Motor neuron (in vitro differentiated cells): ENCODE data around the gene MUC6. TPM values are rescaled to one million over a fixed set of nuclear protein-coding genes. Genes with fewer than 3 reads are reported as not detected.

Experiments used
- ATAC-seq, 8 experiments: fragments of 200-7000 bp; cut with Tn5 transposase; replicated peaks in 6 of 8; 2 replicates each; pipeline ENCODE4 v1.8.0; 2021; ENCODE audit warnings: mild to moderate bottlenecking in 8 of 8, moderate library complexity in 8 of 8
- H3K27ac ChIP-seq, 2 donors: fragments of 250-450 bp; sonication (Bioruptor Pico); 2 replicates each; pipeline ENCODE4 v1.9.0; 2021; ENCODE audit warnings: antibody characterized with exemption in 2 of 2, mild to moderate bottlenecking in 2 of 2, moderate library complexity in 1 of 2
- H3K4me1 ChIP-seq, 2 donors: fragments of 250-450 bp; sonication (Bioruptor Pico); replicated peaks in 1 of 2; 2 replicates each; pipeline ENCODE4 v1.6.1; 2021; ENCODE audit warnings: antibody characterized with exemption in 2 of 2, mild to moderate bottlenecking in 2 of 2, moderate library complexity in 1 of 2
- H3K4me3 ChIP-seq, 5 donors: fragments of 250-450 bp; sonication (Bioruptor Pico); 2 replicates each; pipeline ENCODE4 v1.9.0; 2021; ENCODE audit warnings: antibody characterized with exemption in 5 of 5, mild to moderate bottlenecking in 5 of 5, moderate library complexity in 4 of 5
- WGBS, 10 experiments: fragments of 450-650 bp; shearing (Covaris generic); methylation state at CpG; one replicate each; pipeline ENCODE4 v1.0.0; 2022; 5-methylcytosine and 5-hydroxymethylcytosine counted together
- in situ Hi-C, 9 experiments: fragments of 400-800 bp; cut with MboI; loops; one replicate each; pipeline ENCODE4 v1.15.0; 2021; ENCODE audit warnings: low sequenced_read_pairs in 9 of 9, low pct_unique_long_range_greater_than_20kb in 2 of 9; ENCODE audit not compliant: unreplicated experiment in 9 of 9
- total RNA-seq, 8 experiments: library from RNA; unstranded; fragments of 300-600 nt; gene quantifications; 2 replicates each; pipeline versions ENCODE4 v1.2.3 to v1.2.4, GENCODE V29; 2022

The MUC6 gene
- total RNA-seq, 8 experiments from 2014 or later = under 0.01 to 1.9 (median 0.82) TPM

- Histone ChIP-seq H3K4me1 (peaks cover 0 to 23% of the 10 kb centered on the region in 2 donors), H3K4me3 (no peak overlapping the region), H3K27ac (no peak overlapping the region)
- 80 to 90% methylated on average over 1 to 2 of the region's 11 CpGs; no CpG with 5 or more reads in 8 of the 10 experiments for WGBS, 10 experiments
- peak in 1 of 8 experiments; percentile 61 for ATAC-seq
- in situ Hi-C loops = no loop called here
These were observed 27.7 kb downstream of the MUC6 start for GRCh38 chr11:1008803-1009145.

- Histone ChIP-seq H3K27ac (no peak overlapping the region), H3K4me3 (no peak overlapping the region), H3K4me1 (peaks cover 0 to 23% of the 10 kb centered on the region in 2 donors)
- ATAC-seq = peak in 1 of 8 experiments; percentile 69
- in situ Hi-C loops = no loop called here
- 85 to 100% (median 95%) methylated on average over 4 to 23 of the region's 38 CpGs; no CpG with 5 or more reads in 3 of the 10 experiments for WGBS, 10 experiments
These were observed 28.3 kb downstream of the MUC6 start for GRCh38 chr11:1008001-1008802.

GRCh38 chr11:1007279-1007678, 29.2 kb downstream of the MUC6 start:
- in situ Hi-C loops = no loop called here
- no peak overlapping the region for H3K4me3 ChIP-seq
- no peak for ATAC-seq
- WGBS, 10 experiments = 87 to 100% (median 100%) methylated on average over 2 to 7 of the region's 10 CpGs; no CpG with 5 or more reads in 5 of the 10 experiments
- peak overlapping the region in 1 of 2 donors; percentile 61 for H3K27ac ChIP-seq
- H3K4me1 ChIP-seq = peaks cover 0 to 23% of the 10 kb centered on the region in 2 donors

DNA sequence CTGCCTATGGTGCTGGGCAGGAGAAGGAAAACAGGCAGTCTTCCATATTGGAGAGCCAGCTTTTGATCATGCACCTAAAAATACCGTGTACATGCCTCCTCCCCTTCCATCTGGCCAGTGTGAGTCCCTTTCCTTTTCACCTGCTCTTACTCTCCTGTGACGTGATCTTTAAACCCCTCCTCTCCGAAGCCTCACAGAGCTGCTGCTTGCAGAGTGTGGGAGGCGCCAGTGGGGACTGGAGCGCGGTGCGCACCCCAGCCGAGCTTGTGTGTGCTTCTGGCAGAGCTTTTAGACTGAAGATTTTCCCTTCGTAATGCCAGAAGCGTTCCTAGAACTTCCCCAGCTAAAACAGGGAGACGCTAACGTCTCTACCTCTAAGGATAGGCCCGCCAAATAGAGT, 29.8 kb downstream of the MUC6 start:
- Histone ChIP-seq H3K4me3 (no peak overlapping the region), H3K27ac (peak overlapping the region in 1 of 2 donors; percentile 61), H3K4me1 (peaks cover 0 to 23% of the 10 kb centered on the region in 2 donors)
- peak in 5 of 8 experiments; percentile 4 to 59 (median 55) for ATAC-seq
- WGBS, 10 experiments = 79 to 100% (median 88%) methylated on average over 3 to 8 of the region's 13 CpGs; no CpG with 5 or more reads in 2 of the 10 experiments
- in situ Hi-C loops = no loop called here

GRCh38 chr11:1005928-1006327, 30.6 kb downstream of the MUC6 start:
- WGBS, 10 experiments = 74 to 100% (median 80%) methylated on average over 2 to 6 of the region's 21 CpGs; no CpG with 5 or more reads in 5 of the 10 experiments
- in situ Hi-C loops = no loop called here
- Histone ChIP-seq H3K4me1 (peaks cover 0 to 30% of the 10 kb centered on the region in 2 donors), H3K4me3 (no peak overlapping the region), H3K27ac (peak overlapping the region in 1 of 2 donors; percentile 61)
- ATAC-seq = peak; percentile 54 to 96 (median 94)

- in situ Hi-C loops = no loop called here
- H3K27ac ChIP-seq = no peak overlapping the region
- 87 to 100% (median 95%) methylated on average over 1 to 9 of the region's 20 CpGs; no CpG with 5 or more reads in 4 of the 10 experiments for WGBS, 10 experiments
- H3K4me1 ChIP-seq = peaks cover 0 to 40% of the 10 kb centered on the region in 2 donors
- no peak for ATAC-seq
- no peak overlapping the region for H3K4me3 ChIP-seq
These were observed 33.4 kb downstream of the MUC6 start for GRCh38 chr11:1003159-1003558.

GRCh38 chr11:1002406-1002984, 34.0 kb downstream of the MUC6 start:
- Histone ChIP-seq H3K4me3 (no peak overlapping the region), H3K4me1 (peaks cover 0 to 43% of the 10 kb centered on the region in 2 donors), H3K27ac (no peak overlapping the region)
- WGBS, 10 experiments = 100% methylated on average over 2 of the region's 20 CpGs; no CpG with 5 or more reads in 9 of the 10 experiments
- in situ Hi-C loops = no loop called here
- ATAC-seq = no peak

DNA sequence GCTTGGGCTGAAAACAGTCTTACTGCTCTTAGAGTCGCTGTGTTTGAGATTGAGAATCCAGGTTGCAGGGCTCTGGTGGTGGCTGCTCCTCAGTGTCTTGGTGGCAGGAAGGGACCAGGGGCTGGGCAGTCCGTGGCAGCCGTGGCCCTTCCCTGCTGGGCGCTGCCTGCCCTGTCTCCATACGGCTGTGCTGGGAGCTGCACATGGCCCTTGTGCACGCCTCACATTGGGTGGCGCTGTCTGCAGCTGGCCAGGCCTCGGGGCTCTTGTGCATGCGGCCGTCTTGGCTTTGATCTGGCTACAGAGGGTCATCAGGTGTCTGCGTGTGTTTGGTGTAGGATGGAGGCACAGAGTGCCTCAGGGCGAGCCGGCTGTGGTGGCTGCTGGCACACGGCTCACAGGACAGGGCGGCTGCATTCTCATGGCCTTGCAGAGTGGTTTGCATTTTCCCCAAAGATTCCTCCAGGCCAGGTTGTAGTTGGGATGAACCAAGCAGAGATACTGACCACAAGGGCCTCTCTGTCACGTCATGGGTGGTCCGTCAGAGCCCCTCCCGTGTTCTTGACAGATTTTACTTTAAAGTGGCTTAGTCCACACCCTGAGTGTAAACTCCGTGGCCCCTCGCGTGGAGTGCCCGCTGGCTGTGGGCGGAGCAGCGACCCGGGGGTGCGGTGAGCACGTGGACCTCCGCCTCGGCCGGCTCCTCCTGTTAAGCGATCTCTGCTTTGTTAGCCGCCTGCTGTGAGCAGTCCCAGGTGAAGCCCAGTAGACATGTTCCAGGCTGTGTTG, 34.7 kb downstream of the MUC6 start:
- Histone ChIP-seq H3K4me3 (no peak overlapping the region), H3K27ac (peak overlapping the region in 1 of 2 donors; percentile 59), H3K4me1 (peaks cover 0 to 43% of the 10 kb centered on the region in 2 donors)
- WGBS, 10 experiments = 90 to 100% (median 97%) methylated on average over 1 to 6 of the region's 32 CpGs; no CpG with 5 or more reads in 6 of the 10 experiments
- in situ Hi-C loops = no loop called here
- no peak for ATAC-seq

DNA sequence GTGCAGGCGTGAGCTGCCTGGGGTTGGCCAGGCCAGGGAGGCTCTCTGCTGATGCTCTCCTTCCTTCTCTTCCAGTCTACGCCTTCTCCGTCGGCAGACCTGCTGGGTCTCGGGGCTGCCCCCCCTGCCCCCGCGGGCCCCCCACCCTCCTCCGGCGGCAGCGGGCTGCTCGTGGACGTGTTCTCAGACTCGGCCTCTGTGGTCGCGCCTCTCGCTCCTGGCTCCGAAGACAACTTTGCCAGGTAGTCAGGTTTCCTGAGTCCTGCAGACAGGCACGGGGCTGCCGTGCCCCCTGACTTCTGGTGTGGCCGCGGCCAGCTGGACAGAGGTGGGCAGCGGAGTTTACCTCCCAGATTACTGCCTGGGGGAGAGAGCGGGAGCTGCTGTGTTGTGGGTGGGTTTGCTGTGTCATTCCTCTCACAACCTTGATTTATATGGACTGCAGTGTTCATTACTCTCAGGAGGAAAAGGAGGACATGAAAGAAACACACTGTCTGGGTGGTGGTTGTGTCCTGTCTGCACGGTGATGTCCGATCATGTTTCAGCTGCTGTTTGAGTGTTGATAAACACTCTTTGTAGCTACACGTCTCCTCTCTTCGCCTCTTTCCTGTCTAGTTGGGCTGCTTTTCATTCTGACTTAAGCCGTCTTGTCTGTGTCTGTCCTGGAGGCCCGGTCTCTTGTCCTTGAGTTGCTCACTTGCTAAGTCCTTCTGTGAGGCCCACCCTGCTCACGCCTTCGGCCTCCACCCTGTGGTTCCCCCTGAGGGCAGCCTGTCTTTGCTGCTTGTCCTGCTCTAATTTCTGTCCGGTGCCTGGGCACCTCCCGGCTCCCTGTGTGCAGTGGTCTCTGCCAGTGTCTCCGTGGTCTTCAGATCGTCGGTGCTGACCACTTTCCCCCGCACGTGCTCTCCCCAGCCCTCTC, 35.9 kb downstream of the MUC6 start:
- peak in 3 of 8 experiments; percentile 17 to 57 (median 45) for ATAC-seq
- Histone ChIP-seq H3K4me3 (no peak overlapping the region), H3K4me1 (peaks cover 8 to 40% of the 10 kb centered on the region in 2 donors), H3K27ac (peak overlapping the region; percentile 18 to 59)
- in situ Hi-C loops = no loop called here
- 70 to 92% (median 84%) methylated on average over 2 to 9 of the region's 38 CpGs; no CpG with 5 or more reads in 5 of the 10 experiments for WGBS, 10 experiments

- Histone ChIP-seq H3K4me3 (no peak overlapping the region), H3K4me1 (peaks cover 8 to 39% of the 10 kb centered on the region in 2 donors), H3K27ac (no peak overlapping the region)
- in situ Hi-C loops = no loop called here
- 95 to 100% (median 100%) methylated on average over 2 to 6 of the region's 10 CpGs; no CpG with 5 or more reads in 7 of the 10 experiments for WGBS, 10 experiments
- ATAC-seq = no peak
These were observed 37.5 kb downstream of the MUC6 start for GRCh38 chr11:999009-999408.

DNA sequence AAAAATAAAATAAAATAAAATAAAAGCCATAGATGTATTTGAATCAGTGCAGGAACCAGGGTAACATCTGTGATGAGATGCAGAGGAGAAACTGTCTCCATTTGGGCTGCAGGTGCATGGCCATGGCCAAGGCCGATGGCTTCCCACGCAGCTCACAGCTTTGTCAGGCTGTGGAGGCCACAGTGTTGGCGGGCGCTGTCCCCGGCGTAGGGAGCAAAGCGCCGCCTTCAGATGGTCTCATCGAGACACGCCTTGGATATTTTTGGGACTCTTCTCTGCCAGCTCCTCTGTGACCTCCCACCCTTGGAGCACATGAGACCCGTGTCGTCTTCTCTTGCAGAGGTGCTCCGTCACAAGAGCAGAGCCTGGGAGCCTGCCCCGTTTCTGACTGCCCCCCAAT, 38.6 kb downstream of the MUC6 start:
- Histone ChIP-seq H3K4me1 (peaks cover 8 to 39% of the 10 kb centered on the region in 2 donors), H3K27ac (peak overlapping the region in 1 of 2 donors; percentile 19), H3K4me3 (no peak overlapping the region)
- ATAC-seq = no peak
- 75 to 100% (median 92%) methylated on average over 3 to 9 of the region's 14 CpGs; no CpG with 5 or more reads in 7 of the 10 experiments for WGBS, 10 experiments
- in situ Hi-C loops = no loop called here

GRCh38 chr11:996681-997080, 39.8 kb downstream of the MUC6 start:
- no peak for ATAC-seq
- WGBS, 10 experiments = 33 to 100% (median 86%) methylated on average over 1 to 9 of the region's 10 CpGs; no CpG with 5 or more reads in 5 of the 10 experiments
- peak overlapping the region; percentile 83 to 88 for H3K27ac ChIP-seq
- H3K4me1 ChIP-seq = peaks cover 8 to 39% of the 10 kb centered on the region in 2 donors
- no peak overlapping the region for H3K4me3 ChIP-seq
- in situ Hi-C loops = no loop called here
